GM18499 (cell line): ENCODE results near the gene TMEM94.
"Not testable (repeated sequence)": the region's sequence is repeated elsewhere in the genome, so short reads cannot be mapped to it uniquely, and the experiment has no call there.

Source experiments
- ATAC-seq: cut with Tn5 transposase; IDR thresholded peaks from one replicate; pipeline ENCODE4 v1.9.1; 2021; ENCODE audit warnings: moderate number of reproducible peaks; ENCODE audit not compliant: insufficient read depth, unreplicated experiment

Gene TMEM94

GRCh38 chr17:75442168-75443103 is 14.0 kb upstream of the TMEM94 start:
- no peak for ATAC-seq

GRCh38 chr17:75445296-75445695 is 11.1 kb upstream of the TMEM94 start:
- no peak for ATAC-seq

GRCh38 chr17:75445896-75446295 is 10.5 kb upstream of the TMEM94 start:
- not testable (repeated sequence) for ATAC-seq

GRCh38 chr17:75447951-75448856 is 8.2 kb upstream of the TMEM94 start:
- no peak for ATAC-seq

GRCh38 chr17:75450270-75450669 is 6.2 kb upstream of the TMEM94 start:
- ATAC-seq = no peak

- no peak for ATAC-seq
Measured at GRCh38 chr17:75454193-75454592, 2.2 kb upstream of the TMEM94 start.

GRCh38 chr17:75454672-75455071 is 1.8 kb upstream of the TMEM94 start:
- not testable (repeated sequence) for ATAC-seq

GRCh38 chr17:75456039-75456416 is 407 bp upstream of the TMEM94 start:
- ATAC-seq = no peak

GRCh38 chr17:75457047-75457654 is 716 bp downstream of the TMEM94 start:
- no peak for ATAC-seq

- no peak for ATAC-seq
Measured at GRCh38 chr17:75459246-75459589, 2.8 kb downstream of the TMEM94 start.

- ATAC-seq = no peak
Measured at GRCh38 chr17:75459590-75460267, 3.3 kb downstream of the TMEM94 start.

- no peak for ATAC-seq
Measured at GRCh38 chr17:75460295-75460694, 3.9 kb downstream of the TMEM94 start.

- no peak for ATAC-seq
Measured at GRCh38 chr17:75463603-75464002, 7.2 kb downstream of the TMEM94 start.

- no peak for ATAC-seq
Measured at GRCh38 chr17:75465039-75465438, 8.6 kb downstream of the TMEM94 start.

GRCh38 chr17:75468291-75468754 is 11.9 kb downstream of the TMEM94 start:
- no peak for ATAC-seq

- ATAC-seq = no peak
Measured at GRCh38 chr17:75468779-75469373, 12.4 kb downstream of the TMEM94 start.

GRCh38 chr17:75471207-75471606 is 14.8 kb downstream of the TMEM94 start:
- ATAC-seq = no peak

GRCh38 chr17:75472119-75472518 is 15.7 kb downstream of the TMEM94 start:
- ATAC-seq = no peak

GRCh38 chr17:75473246-75473645 is 16.8 kb downstream of the TMEM94 start:
- ATAC-seq = no peak

- no peak for ATAC-seq
Measured at GRCh38 chr17:75474736-75475135, 18.3 kb downstream of the TMEM94 start.
